SK-N-SH treated with all-trans-retinoic acid at 6 μM for 48 hours (cell line): ENCODE measurements around the gene SPRING1.

Source experiments
- ISL1 ChIP-seq: fragments of 250-450 bp; sonication (Bioruptor Pico); IDR thresholded peaks from 2 replicates; pipeline ENCODE4 v2.1.2; 2022; ENCODE audit warnings: mild to moderate bottlenecking, moderate library complexity
- OSR1 ChIP-seq: fragments of 250-450 bp; sonication (Bioruptor Pico); IDR thresholded peaks from 2 replicates; pipeline ENCODE4 v1.8.0; 2022; ENCODE audit warnings: moderate library complexity, mild to moderate bottlenecking, inconsistent platforms
- RARB ChIP-seq: fragments of 250-450 bp; sonication (Bioruptor Pico); IDR thresholded peaks from 2 replicates; pipeline ENCODE4 v1.8.0; 2021; ENCODE audit warnings: mild to moderate bottlenecking, moderate library complexity
- ZC3H10 ChIP-seq: fragments of 250-450 bp; sonication (Bioruptor Pico); IDR thresholded peaks from 2 replicates; pipeline ENCODE4 v1.5.1; 2021; ENCODE audit warnings: mild to moderate bottlenecking, moderate library complexity
- ZFP3 ChIP-seq: fragments of 250-450 bp; sonication (Bioruptor Pico); IDR thresholded peaks from 2 replicates; pipeline ENCODE4 v1.5.0; 2020; ENCODE audit warnings: mild to moderate bottlenecking, moderate library complexity
- TF ChIP-seq, protein P1 (sequence below): fragments of 250-450 bp; sonication (Bioruptor Pico); IDR thresholded peaks from 2 replicates; pipeline ENCODE4 v1.8.0; 2020; ENCODE audit warnings: mild to moderate bottlenecking, moderate library complexity, borderline replicate concordance
- TF ChIP-seq, protein P2 (sequence below): fragments of 250-450 bp; sonication (Bioruptor Pico); IDR thresholded peaks from 2 replicates; pipeline ENCODE4 v1.5.1; 2020; ENCODE audit warnings: low read depth, mild to moderate bottlenecking, moderate library complexity

DNA sequence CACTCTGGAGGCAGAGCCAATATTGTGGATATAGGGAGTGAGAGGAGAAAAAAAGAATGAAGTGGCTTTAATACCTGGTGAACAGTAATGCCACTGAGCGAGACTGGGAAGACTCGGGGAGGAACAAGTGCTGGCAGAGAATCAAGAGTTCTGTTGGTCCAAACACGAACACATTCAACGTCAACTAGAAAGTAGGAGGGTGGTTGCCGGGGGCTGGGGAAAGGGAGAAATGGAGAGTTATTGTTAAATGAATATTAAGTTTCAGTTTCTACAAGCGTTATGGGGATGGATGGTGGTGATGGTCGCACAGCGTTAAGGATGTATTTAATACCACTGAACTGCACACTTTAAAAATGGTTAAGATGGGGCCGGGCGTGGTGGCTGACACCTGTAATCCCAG, 2.8 kb downstream of the SPRING1 start:
- TF ChIP-seq, protein P1, sequence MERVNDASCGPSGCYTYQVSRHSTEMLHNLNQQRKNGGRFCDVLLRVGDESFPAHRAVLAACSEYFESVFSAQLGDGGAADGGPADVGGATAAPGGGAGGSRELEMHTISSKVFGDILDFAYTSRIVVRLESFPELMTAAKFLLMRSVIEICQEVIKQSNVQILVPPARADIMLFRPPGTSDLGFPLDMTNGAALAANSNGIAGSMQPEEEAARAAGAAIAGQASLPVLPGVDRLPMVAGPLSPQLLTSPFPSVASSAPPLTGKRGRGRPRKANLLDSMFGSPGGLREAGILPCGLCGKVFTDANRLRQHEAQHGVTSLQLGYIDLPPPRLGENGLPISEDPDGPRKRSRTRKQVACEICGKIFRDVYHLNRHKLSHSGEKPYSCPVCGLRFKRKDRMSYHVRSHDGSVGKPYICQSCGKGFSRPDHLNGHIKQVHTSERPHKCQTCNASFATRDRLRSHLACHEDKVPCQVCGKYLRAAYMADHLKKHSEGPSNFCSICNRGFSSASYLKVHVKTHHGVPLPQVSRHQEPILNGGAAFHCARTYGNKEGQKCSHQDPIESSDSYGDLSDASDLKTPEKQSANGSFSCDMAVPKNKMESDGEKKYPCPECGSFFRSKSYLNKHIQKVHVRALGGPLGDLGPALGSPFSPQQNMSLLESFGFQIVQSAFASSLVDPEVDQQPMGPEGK (CRISPR knock-in tag), result no peak
- no peak for TF ChIP-seq OSR1 (CRISPR knock-in tag)
- TF ChIP-seq RARB (CRISPR knock-in tag), result no peak
- no peak for TF ChIP-seq ISL1 (CRISPR knock-in tag)
- TF ChIP-seq ZFP3 (CRISPR knock-in tag), result no peak
- TF ChIP-seq, protein P2, sequence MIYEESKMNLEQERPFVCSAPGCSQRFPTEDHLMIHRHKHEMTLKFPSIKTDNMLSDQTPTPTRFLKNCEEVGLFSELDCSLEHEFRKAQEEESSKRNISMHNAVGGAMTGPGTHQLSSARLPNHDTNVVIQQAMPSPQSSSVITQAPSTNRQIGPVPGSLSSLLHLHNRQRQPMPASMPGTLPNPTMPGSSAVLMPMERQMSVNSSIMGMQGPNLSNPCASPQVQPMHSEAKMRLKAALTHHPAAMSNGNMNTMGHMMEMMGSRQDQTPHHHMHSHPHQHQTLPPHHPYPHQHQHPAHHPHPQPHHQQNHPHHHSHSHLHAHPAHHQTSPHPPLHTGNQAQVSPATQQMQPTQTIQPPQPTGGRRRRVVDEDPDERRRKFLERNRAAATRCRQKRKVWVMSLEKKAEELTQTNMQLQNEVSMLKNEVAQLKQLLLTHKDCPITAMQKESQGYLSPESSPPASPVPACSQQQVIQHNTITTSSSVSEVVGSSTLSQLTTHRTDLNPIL (CRISPR knock-in tag), result no peak
- TF ChIP-seq ZC3H10 (CRISPR knock-in tag), result no peak
